ENCODE results near the gene PTPRH.

- TF ChIP-seq POLR2AphosphoS5 (IDR thresholded peaks at IDR 0.05), result no peak
- TF ChIP-seq, protein P1, sequence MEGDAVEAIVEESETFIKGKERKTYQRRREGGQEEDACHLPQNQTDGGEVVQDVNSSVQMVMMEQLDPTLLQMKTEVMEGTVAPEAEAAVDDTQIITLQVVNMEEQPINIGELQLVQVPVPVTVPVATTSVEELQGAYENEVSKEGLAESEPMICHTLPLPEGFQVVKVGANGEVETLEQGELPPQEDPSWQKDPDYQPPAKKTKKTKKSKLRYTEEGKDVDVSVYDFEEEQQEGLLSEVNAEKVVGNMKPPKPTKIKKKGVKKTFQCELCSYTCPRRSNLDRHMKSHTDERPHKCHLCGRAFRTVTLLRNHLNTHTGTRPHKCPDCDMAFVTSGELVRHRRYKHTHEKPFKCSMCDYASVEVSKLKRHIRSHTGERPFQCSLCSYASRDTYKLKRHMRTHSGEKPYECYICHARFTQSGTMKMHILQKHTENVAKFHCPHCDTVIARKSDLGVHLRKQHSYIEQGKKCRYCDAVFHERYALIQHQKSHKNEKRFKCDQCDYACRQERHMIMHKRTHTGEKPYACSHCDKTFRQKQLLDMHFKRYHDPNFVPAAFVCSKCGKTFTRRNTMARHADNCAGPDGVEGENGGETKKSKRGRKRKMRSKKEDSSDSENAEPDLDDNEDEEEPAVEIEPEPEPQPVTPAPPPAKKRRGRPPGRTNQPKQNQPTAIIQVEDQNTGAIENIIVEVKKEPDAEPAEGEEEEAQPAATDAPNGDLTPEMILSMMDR (IDR thresholded peaks at IDR 0.05; ENCODE audit: poor library complexity, severe bottlenecking), result no peak
- TF ChIP-seq RAD21 (conservative IDR thresholded peaks at IDR 0.05), result no peak
- TF ChIP-seq EZH2 (IDR thresholded peaks at IDR 0.05; ENCODE audit: borderline replicate concordance, insufficient read depth, low read length, poor library complexity, severe bottlenecking), result no peak
- TF ChIP-seq, protein P2, sequence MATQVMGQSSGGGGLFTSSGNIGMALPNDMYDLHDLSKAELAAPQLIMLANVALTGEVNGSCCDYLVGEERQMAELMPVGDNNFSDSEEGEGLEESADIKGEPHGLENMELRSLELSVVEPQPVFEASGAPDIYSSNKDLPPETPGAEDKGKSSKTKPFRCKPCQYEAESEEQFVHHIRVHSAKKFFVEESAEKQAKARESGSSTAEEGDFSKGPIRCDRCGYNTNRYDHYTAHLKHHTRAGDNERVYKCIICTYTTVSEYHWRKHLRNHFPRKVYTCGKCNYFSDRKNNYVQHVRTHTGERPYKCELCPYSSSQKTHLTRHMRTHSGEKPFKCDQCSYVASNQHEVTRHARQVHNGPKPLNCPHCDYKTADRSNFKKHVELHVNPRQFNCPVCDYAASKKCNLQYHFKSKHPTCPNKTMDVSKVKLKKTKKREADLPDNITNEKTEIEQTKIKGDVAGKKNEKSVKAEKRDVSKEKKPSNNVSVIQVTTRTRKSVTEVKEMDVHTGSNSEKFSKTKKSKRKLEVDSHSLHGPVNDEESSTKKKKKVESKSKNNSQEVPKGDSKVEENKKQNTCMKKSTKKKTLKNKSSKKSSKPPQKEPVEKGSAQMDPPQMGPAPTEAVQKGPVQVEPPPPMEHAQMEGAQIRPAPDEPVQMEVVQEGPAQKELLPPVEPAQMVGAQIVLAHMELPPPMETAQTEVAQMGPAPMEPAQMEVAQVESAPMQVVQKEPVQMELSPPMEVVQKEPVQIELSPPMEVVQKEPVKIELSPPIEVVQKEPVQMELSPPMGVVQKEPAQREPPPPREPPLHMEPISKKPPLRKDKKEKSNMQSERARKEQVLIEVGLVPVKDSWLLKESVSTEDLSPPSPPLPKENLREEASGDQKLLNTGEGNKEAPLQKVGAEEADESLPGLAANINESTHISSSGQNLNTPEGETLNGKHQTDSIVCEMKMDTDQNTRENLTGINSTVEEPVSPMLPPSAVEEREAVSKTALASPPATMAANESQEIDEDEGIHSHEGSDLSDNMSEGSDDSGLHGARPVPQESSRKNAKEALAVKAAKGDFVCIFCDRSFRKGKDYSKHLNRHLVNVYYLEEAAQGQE (IDR thresholded peaks at IDR 0.05; ENCODE audit: borderline replicate concordance), result no peak
Measured at GRCh38 chr19:55248704-55249103, 39.4 kb upstream of the PTPRH start.

Data from neural cell (in vitro differentiated cells).